Measurements from ENCODE around the gene RELN.

Gene RELN

GRCh38 chr7:103989785-103990767, 618 bp upstream of the RELN start:
- DNase-seq, result peak; percentile 55

DNA sequence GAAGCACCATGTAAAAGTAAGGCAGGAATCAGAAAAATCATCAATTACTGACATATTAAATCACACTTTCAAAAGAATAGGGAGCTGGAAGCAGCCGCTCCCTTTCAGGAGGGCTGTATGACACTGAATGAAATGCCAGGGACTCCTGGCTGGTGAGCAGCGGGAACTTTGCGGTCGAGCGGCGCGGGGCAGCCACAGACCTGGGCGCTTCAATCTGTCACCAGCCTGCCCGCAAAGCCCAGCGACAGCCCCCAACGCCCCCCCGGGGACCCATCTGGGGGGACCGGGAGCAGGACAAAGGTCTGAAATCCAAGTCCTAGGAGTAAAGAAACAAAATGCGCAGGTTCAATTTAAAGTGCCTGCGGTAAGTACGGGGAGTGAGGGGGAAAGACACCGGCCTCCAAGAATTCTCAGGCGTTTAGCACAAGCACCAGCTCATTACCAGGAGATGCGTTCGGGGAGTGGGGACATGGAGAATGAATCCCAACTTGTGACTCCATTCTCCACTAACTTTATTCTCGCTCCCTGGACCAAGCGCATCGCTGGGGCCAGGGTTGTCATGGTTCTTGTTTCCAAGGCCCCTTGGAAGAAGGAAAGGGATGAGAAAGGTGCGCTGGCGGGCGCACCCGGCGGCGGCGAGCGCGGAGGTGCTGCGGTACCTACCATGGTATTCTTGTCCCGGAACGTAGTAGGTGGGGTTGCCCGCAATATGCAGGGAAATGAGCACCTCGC, 824 bp downstream of the RELN start:
- DNase-seq, result no peak

GRCh38 chr7:103987451-103987850, 2.0 kb downstream of the RELN start:
- DNase-seq, result no peak

- no peak for DNase-seq
Observed at GRCh38 chr7:103985565-103986126, 3.8 kb downstream of the RELN start.

DNA sequence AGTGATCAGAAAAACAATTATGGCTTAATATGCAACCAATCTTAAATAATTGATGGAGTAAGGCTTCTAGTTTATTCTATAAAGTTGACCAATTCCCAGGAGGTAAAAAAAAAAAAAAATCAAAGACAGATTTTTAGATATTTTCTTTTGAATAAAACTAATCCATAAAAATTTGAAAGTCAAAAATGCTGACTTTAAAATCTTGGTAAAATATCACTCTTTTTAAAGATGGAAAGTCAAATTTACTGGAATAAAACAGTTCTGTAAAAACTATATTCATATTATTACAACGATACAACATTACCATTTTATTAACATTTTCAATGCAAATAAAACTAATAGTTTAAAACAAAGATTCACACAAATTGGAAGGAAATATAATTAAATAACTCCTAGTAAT, 5.4 kb downstream of the RELN start:
- DNase-seq, result no peak

DNA sequence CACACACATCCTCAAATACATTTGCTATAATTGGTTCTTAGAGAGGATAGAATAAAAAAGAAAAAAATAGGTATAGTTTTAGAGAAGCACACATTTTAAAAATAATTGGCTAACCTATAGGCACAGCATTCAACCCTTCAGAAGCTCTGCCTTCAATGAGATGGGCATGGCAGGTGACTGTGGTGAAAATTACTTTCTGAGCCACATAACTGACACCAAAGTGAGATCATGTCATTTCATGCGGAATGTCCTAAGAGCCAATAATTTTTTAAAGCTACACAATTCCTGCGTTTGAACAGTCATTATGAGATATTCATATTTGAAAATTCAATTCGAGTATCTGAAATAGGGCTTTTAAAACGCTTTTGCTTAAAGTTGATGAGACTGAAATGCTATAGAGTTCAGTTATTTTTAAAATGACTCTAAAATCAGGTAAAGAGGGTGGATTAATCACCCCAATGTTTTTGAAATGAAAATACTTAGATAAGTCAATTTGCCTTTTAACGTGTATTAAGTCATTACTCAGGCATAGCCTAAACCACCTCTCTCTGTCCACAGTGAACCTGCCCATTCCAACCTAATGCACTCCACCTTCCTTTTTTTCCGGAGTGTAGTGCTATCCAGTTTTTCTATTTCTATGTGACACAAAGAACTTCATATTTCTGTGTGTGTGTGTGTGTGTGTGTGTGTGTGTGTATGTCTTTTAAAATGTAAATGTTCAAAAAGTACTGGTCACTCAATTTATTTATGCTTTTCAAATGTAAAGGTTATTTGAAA, 6.1 kb downstream of the RELN start:
- DNase-seq, result no peak

DNA sequence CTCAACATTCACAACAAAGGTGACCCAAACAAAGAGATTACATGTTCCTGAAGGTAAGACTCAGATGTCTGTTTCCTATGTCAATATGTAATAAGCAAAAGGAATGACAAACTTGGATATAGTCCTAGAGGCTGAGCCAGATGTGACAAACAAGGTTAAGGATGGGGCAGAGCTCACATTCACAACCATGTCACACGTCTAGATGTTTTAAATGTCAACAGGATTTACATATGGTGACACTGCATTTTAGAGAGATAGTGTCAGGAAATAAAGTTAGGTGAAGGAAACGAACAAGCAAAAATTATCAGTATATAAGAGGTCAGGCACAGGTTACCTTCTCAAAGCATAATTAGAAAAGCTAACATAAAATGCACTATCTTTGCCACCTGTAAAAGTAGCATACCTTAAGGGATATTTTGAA, 8.4 kb downstream of the RELN start:
- DNase-seq, result no peak

DNA sequence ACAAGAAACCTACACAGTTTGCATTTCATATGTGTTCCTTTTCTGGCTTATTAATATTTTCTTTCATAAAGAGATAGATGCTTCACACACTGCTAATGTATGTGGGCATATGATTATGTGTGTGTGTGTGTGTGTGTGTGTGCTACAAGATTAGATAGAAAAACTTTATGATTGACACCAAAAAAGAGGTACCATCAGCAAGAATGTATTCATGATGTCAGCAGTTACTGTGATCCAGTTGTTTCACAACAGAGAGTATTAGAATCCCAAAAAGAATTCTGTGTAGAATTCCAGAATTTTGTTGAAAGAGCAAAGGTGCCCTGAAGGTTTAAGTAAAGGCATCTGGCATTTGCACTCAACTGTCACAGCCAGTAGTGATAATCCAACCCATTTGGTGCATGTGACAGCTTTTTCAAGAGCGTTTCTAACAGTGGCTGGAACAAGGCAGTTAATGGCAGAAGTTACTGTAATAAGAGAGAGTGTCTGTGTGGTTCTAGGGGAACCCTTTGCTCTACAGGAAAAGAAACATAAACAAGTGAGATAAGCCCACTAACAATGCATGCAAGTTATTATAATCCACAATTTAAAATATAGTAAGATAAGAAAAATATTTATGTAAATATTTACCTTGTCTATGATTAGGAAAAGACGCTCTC, 16.6 kb downstream of the RELN start:
- DNase-seq, result no peak

GRCh38 chr7:103967401-103967800, 22.1 kb downstream of the RELN start:
- no peak for DNase-seq

DNA sequence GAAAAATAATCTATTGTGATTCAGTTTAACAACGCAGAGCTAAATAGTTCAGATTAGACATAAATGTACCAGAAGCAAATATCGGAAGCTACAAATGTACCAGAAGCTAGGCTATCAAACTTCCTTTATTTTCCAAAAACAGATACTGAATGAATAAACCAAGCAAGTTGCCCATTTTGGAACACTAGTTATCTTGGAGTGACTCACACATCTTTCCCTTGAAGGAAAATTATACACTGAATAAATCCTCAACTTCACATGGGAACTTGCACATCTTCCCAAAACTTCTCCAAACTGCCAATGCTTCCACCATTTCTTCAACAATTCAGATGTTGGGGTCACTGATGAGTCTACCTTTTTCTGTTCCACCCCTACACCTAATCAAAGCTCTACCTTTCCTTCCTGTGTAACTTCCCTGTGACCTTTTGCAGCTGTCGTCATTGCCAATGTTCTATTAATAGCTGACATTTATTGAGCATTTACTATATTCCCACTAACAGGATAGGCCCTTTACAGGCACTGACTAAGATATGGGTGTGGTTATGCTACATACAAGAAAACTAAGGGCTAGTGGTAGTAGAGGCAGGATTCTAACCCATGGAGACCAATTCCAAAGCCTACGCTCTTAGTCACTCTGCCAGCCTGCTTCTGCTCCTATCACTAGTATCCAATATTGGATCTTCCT, 22.7 kb downstream of the RELN start:
- no peak for DNase-seq

- DNase-seq, result no peak
Observed at GRCh38 chr7:103964269-103964668, 25.2 kb downstream of the RELN start.

GRCh38 chr7:103962070-103962469, 27.4 kb downstream of the RELN start:
- no peak for DNase-seq

GRCh38 chr7:103958284-103958818, 31.1 kb downstream of the RELN start:
- no peak for DNase-seq

DNA sequence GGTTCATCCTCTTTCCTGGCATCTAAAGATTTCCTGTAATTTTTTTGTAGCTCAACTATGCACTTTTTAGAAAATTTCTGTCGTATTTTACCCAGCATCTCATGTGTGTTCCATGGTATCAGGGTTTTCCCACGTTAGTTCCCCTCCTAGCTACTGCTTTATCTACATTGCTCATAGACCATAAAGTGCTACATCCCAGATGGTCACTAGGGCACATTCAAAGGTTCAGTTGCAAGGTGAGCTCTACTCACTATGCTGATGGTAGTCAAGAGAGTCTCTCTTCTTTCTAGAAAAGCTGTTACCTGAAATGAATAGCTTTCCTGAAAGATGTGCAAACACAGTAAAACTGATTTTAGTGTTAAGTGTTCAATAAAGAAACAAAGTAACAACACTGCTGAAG, 33.5 kb downstream of the RELN start:
- no peak for DNase-seq

- no peak for DNase-seq
Observed at GRCh38 chr7:103952408-103952807, 37.0 kb downstream of the RELN start.

DNA sequence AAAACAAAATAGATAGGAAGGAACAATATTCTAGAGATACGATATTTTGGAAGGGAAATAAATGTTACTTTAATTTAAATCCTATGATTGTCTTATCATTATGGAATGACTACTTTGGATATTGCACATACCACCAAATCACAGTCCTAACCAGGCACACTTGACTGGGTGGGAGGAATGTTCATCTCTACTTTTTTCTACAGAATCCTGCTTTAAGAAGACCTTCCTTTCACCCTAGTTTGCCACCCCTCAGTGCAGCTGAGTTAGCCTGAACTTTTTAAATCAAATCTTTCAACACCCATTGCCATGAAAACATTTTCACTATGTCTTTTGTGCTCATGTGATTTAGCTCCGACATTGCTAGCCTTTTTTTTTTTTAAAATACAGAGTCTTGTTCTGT, 38.1 kb downstream of the RELN start:
- no peak for DNase-seq

DNA sequence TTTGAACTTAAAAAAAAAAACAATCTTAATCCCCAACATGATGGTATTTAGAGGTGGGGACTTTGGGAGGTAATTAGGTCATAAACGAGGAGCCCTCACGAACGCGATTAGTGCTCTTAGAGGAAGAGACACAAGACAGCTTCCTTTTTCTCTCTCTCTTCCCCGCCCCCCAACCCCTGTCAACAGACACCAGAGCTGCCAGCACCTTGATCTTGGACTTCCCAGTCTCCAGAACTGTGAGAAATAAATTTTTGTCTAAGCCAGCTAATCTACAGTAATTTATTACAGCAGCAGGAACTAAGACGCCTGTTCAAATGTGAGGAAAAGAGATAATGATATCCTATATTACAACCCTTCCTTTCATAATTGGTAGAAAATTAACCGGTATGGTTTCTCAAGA, 40.1 kb downstream of the RELN start:
- DNase-seq, result no peak

DNA sequence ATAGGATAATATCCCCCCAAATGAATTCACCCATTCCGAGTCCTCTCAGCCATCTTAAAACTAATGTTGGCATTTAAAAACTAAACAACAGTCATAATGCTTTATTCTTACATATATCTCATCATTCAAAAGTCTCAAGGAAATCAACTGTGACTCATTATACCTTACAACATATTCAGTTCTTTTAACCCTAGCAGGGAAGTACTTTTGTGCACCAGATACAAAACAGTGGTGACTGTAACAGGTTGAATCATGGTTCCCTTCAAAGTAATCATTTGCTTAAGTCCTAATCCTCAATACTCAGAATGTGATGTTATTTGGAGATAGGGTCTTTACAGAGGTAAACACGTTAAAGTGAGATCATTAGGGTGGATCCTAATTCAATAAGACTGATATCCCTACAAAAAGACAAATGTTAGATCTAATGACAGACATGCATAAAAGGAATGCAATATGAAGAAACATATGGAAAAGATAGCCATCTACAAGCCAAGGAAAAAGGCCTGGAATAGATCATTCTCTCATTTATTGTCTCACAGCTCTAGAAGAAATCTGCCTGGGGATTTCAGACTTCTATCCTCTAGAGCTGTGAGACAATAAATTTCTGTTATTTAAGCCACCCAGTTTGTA, 42.3 kb downstream of the RELN start:
- no peak for DNase-seq

GRCh38 chr7:103944230-103944900, 45.1 kb downstream of the RELN start:
- DNase-seq, result no peak

- DNase-seq, result no peak
Observed at GRCh38 chr7:103941976-103942375, 47.5 kb downstream of the RELN start.
